ENCODE results near the gene CDYL.
"Not testable (repeated sequence)": the region's sequence is repeated elsewhere in the genome, so short reads cannot be mapped to it uniquely, and the experiment has no call there.

Gene CDYL

GRCh38 chr6:4840169-4840568 is 64.0 kb downstream of the CDYL start:
- no peak for DNase-seq (ENCODE audit: low read depth in 2 of 2)

DNA sequence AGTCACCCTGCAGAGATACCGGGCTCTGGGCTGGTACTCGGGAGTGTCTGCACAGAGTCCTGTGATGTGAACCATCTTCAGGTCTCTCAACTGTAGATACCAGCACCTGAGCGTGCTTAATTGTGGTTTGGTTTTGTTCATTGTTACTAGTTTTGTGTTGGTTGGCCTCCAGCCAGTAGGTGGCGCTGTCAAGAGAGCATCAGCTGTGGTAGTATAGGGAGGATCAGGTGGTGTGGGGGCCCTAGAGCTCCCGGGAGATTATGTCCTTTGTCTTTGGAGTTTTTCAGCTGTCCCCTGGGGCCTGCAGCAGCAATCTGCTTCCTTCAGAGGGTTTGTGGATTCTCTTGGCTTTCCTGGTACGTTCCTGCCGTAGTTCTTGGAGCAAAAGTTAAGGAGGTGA is 67.9 kb downstream of the CDYL start:
- DNase-seq (ENCODE audit: low read depth in 2 of 2), result no peak

GRCh38 chr6:4846387-4846786 is 70.2 kb downstream of the CDYL start:
- DNase-seq (ENCODE audit: low read depth in 2 of 2), result no peak

DNA sequence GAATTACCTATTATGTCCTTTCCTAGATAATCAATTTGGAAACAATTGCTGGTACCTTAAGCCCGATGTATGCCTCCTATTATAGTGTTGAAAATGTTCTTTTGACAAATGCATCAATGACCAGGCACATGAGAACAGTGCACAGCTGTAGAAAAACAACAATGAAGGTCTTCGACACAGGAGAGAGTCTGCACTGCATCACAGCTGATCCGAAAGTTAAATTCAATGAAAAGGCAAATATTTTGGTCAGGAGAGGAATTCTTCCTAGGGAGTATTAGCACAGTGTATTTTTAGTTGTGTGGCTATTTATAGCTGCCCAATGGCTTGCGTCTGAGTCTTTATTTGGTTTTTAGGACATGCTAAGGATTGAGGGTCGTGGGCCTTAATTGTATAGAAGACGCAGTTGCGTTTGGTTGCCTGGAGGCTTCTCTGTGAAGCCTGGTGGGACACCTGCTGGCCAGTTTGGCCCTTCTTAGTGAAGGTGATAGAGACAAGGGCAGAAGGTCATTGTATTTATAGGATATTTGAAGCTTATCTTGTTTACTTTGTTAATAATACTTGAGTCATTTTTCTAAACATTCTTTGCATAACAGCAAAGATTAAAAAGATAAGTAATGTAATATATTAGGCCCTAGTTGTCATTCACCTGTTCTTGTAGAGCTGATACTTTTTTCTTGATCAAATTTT is 72.3 kb downstream of the CDYL start:
- no peak for DNase-seq (ENCODE audit: low read depth in 2 of 2)

- no peak for DNase-seq (ENCODE audit: low read depth in 2 of 2)
Measured at GRCh38 chr6:4849226-4850022, 73.2 kb downstream of the CDYL start.

GRCh38 chr6:4851035-4851434 is 74.8 kb downstream of the CDYL start:
- DNase-seq (ENCODE audit: low read depth in 2 of 2), result no peak

DNA sequence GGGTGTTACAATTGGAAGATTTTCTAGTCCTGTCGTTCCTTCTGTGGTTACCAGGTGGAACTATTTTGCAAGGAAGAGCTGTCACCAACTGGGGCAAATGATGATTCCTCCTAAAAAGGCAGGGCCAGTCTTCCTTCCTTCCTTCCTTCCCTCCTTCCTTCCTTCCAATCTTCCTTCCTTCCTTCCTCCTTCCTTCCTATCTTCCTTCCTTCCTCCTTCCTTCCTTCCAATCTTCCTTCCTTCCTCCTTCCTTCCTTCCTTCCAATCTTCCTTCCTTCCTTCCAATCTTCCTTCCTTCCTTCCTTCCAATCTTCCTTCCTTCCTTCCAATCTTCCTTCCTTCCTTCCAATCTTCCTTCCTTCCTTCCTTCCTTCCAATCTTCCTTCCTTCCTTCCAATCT is 76.0 kb downstream of the CDYL start:
- DNase-seq (ENCODE audit: low read depth in 2 of 2), result not testable (repeated sequence)

DNA sequence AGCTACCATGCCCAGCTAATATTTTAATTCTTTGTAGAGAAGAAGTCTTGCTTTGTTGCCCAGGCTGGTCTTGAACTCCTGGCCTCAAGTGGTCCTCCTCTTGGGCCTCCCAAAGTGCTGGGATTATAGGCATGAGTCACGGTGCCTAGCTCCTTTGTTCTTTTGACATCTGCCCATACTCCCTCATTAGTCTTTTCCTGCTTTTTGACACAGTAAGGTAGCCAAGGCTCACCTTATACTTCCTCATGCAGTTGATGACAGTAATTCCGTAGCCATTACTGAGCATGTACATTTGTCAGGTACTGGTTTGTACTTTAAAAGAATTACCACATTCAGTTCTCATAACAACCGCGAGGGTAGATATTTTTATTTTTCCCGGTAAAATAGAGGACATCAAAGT is 76.7 kb downstream of the CDYL start:
- DNase-seq (ENCODE audit: low read depth in 2 of 2), result no peak

- no peak for DNase-seq (ENCODE audit: low read depth in 2 of 2)
Measured at GRCh38 chr6:4853349-4853748, 77.1 kb downstream of the CDYL start.

GRCh38 chr6:4853782-4854511 is 77.7 kb downstream of the CDYL start:
- no peak for DNase-seq (ENCODE audit: low read depth in 2 of 2)

- DNase-seq (ENCODE audit: low read depth in 2 of 2), result no peak
Measured at GRCh38 chr6:4856785-4857184, 80.6 kb downstream of the CDYL start.

GRCh38 chr6:4858194-4859015 is 82.2 kb downstream of the CDYL start:
- no peak for DNase-seq (ENCODE audit: low read depth in 2 of 2)

- DNase-seq (ENCODE audit: low read depth in 2 of 2), result no peak
Measured at GRCh38 chr6:4860387-4860786, 84.2 kb downstream of the CDYL start.

DNA sequence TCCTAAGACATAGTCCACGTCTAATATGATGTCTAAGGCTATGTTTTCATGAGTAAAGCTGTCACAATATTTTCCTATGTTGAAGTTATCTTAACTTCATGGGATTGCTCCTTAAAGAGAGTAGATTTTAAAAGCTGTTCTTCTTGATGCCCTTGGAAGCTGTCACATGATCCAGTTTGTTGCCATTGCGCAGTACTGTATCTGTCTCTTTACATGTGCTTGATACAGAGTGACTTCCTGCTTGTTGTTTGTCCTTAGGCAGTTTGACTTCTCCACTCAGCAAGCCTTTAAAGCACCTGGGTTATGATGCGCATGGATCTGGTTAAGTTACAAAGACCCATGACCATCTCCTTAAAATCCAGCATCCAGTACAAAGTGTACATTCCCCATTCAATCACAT is 85.4 kb downstream of the CDYL start:
- no peak for DNase-seq (ENCODE audit: low read depth in 2 of 2)

- no peak for DNase-seq (ENCODE audit: low read depth in 2 of 2)
Measured at GRCh38 chr6:4864519-4864918, 88.3 kb downstream of the CDYL start.

DNA sequence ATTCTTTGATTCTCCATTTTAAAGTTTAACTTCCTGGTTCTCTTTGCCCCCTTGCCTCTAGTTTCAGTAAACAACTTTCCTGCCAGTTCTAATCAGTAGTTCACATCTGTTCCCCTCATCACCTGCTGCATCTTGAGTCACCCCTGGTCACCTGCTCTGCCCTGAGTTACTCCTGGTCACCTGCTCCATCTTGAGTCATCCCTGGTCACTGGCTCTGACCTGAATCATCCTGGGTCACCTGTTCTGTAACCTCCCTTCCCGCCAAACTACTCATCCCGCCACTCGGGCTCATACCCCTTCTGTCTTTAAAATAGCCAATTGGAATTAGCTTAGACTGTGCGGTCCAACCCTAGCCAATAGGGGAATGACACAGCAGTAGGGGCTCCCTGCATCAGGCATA is 88.8 kb downstream of the CDYL start:
- not testable (repeated sequence) for DNase-seq (ENCODE audit: low read depth in 2 of 2)

GRCh38 chr6:4870821-4871494 is 94.8 kb downstream of the CDYL start:
- DNase-seq (ENCODE audit: low read depth in 2 of 2), result no peak

- no peak for DNase-seq (ENCODE audit: low read depth in 2 of 2)
Measured at GRCh38 chr6:4871825-4872224, 95.6 kb downstream of the CDYL start.

DNA sequence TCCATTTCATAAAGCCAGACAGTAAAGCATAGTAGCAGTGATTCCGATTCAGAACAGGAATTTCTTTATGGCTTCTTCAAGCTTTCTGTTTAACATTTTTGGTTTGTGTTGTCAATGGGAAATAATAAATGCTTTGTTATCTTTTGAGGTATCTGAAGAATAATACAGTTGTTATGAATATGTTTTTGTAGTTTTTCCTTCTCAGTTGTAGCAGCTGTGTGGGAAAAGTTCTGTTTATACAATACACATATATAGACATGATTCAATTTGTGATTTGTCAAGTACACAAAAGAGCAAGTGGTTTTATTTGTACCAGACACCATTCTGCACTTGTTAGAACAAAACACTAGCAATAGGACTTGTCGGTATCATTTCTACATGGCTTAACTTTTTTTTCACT is 96.6 kb downstream of the CDYL start:
- no peak for DNase-seq (ENCODE audit: low read depth in 2 of 2)

- no peak for DNase-seq (ENCODE audit: low read depth in 2 of 2)
Measured at GRCh38 chr6:4873928-4874327, 97.7 kb downstream of the CDYL start.

DNA sequence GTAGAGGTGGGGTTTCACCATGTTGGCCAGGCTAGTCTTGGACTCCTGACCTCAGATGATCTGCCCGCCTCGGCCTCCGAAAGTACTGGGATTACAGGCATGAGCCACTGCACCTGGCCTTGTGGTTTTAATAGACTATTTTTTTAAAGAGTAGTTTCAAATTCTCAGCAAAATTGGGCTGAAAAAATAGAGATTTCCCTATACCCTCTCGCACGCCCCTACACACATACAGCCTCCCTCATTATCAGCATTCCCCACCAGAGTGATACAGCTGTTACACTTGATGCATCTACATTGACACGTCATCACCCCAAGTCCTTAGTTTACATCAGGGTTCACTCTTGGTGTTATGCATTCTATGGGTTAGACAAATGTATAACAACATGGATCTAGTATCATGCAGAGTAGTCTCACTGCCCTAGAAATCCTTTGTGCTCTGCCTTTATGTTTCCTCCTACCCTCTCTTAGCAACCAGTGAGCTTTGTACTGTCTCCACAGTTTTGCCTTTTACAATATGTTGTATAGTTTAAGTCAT is 103.6 kb downstream of the CDYL start:
- no peak for DNase-seq (ENCODE audit: low read depth in 2 of 2)
